Psoas muscle (tissue), 8 donors: ENCODE results near the gene RAB31. TPM values are rescaled to one million over a fixed set of nuclear protein-coding genes. Genes with fewer than 3 reads are reported as not detected.

Experiments
- ATAC-seq, 4 donors: fragments of 200-7000 bp; cut with Tn5 transposase; one replicate each; pipeline ENCODE4 v1.9.1; 2020; ENCODE audit warnings: moderate library complexity in 3 of 4, mild to moderate bottlenecking in 2 of 4
- DNase-seq, 2 donors: peaks; one replicate each; pipeline ENCODE4 v3.0.0-alpha.2; 2020
- H3K27ac ChIP-seq: fragments of 200-600 bp; one replicate; pipeline ENCODE4 v1.8.0; 2022
- H3K27me3 ChIP-seq, 3 donors: fragments of 200-600 bp in 1 of 3; one replicate each; pipeline versions ENCODE4 v1.6.1 to v1.8.0; 2013 to 2022; ENCODE audit warnings: low read length in 2 of 3, mild to moderate bottlenecking in 2 of 3, moderate library complexity in 1 of 3; ENCODE audit not compliant: insufficient read depth in 3 of 3
- H3K36me3 ChIP-seq, 2 donors: fragments of 200-600 bp in 1 of 2; one replicate each; pipeline versions ENCODE4 v1.6.1 to v1.8.0; 2013 to 2022; ENCODE audit warnings: low read depth in 1 of 2, mild to moderate bottlenecking in 1 of 2, moderate library complexity in 1 of 2; ENCODE audit not compliant: insufficient read depth in 1 of 2
- H3K4me1 ChIP-seq: fragments of 200-600 bp; one replicate; pipeline ENCODE4 v1.8.0; 2022
- H3K4me3 ChIP-seq: fragments of 200-600 bp; one replicate; pipeline ENCODE4 v1.8.0; 2022; ENCODE audit warnings: mild to moderate bottlenecking
- H3K9me3 ChIP-seq: fragments of 200-600 bp; one replicate; pipeline ENCODE4 v1.8.0; 2022
- WGBS, 3 donors: extraction: QIAGEN DNeasy Blood & Tissue Kit; methylation state at CpG; one replicate each; pipeline versions ENCODE4 v1.1.6 to v1.1.7; 2013; 5-methylcytosine and 5-hydroxymethylcytosine counted together
- intact Hi-C, 2 donors: fragments of 100-400 bp; cut with DNase I; formaldehyde crosslinking; loops; one replicate each; pipeline versions ENCODE4 v1.11.0 to v1.14.2; 2022
- polyA plus RNA-seq, 3 donors: library from polyadenylated mRNA; stranded (reverse); fragments of 200-250 nt; gene quantifications; one replicate each; pipeline ENCODE4 v1.2.3, GENCODE V29; 2013
- total RNA-seq, 4 donors: library from RNA; stranded (reverse); fragmentation: NEBNext Ultra II Directional in 2 of 4; extraction: Animal tissue kit (Norgen Biotek cat#: 25700) in 2 of 4; gene quantifications; one replicate each; pipeline versions ENCODE4 v1.2.1 to v1.2.4, GENCODE V29; 2021 to 2023
- TF ChIP-seq, protein P1 (sequence below): fragments of 200-600 bp; IDR thresholded peaks from one replicate; pipeline ENCODE4 v1.8.0; 2022; ENCODE audit warnings: antibody characterized with exemption
- donor health status: healthy with polysubstance abuse.
- donor health status: DM: no; HTN: no; CAD: no; lungs with moderate emphysema.
- donor health status: Bipolar disorder and iron deficiency.
- donor health status: healthy.
- donor health status: DM: yes; HTN: yes; CAD: no.
- donor health status: DM: no; HTN: no; CAD: no.
- donor health status: DM: no; HTN: no; CAD: no.
- donor health status: DM: yes; HTN: yes; CAD: no.

Gene RAB31
- total and polyA plus RNA-seq, 7 donors, result 2.2 to 8.9 (median 5.3) TPM

GRCh38 chr18:9757827-9758621 lies 49.9 kb downstream of the RAB31 start:
- DNase-seq, result no peak
- Histone ChIP-seq H3K4me3 (no peak overlapping the region), H3K9me3 (no peaks in the 10 kb centered on the region), H3K4me1 (no peaks in the 10 kb centered on the region), H3K27ac (no peak overlapping the region), H3K27me3 (no peaks in the 10 kb centered on the region), H3K36me3 (no peaks in the 10 kb centered on the region)
- intact Hi-C loops, result no loop called here
- ATAC-seq, result no peak
- 81 to 87% (median 83%) methylated on average over 18 of the region's 18 CpGs for WGBS, 3 donors
- TF ChIP-seq, protein P1, sequence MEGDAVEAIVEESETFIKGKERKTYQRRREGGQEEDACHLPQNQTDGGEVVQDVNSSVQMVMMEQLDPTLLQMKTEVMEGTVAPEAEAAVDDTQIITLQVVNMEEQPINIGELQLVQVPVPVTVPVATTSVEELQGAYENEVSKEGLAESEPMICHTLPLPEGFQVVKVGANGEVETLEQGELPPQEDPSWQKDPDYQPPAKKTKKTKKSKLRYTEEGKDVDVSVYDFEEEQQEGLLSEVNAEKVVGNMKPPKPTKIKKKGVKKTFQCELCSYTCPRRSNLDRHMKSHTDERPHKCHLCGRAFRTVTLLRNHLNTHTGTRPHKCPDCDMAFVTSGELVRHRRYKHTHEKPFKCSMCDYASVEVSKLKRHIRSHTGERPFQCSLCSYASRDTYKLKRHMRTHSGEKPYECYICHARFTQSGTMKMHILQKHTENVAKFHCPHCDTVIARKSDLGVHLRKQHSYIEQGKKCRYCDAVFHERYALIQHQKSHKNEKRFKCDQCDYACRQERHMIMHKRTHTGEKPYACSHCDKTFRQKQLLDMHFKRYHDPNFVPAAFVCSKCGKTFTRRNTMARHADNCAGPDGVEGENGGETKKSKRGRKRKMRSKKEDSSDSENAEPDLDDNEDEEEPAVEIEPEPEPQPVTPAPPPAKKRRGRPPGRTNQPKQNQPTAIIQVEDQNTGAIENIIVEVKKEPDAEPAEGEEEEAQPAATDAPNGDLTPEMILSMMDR, result no peak

DNA sequence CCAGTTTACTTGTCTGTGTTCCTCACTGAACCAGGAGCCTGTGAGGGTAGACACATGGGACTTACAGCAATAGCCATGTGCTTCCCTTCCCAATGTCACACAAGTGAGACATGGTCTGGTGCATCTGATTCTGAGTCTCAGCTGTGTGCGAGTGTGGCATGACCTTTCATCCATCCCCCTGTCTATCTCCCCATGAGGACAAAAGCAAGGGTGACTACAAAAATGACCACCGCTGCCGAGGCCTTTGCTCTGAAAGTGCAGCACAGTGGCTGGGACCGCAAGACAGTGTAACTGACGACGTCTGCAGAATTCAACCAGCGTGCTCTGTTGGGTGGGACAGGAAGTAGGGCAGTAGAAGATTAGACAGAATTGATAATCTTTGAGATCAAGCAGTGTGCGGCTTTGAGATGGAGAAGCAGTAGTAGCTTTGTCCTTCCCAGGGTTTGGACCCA lies 50.5 kb downstream of the RAB31 start:
- Histone ChIP-seq H3K36me3 (no peaks in the 10 kb centered on the region), H3K4me3 (no peak overlapping the region), H3K9me3 (no peaks in the 10 kb centered on the region), H3K27me3 (no peaks in the 10 kb centered on the region), H3K4me1 (no peaks in the 10 kb centered on the region), H3K27ac (no peak overlapping the region)
- no peak for ATAC-seq
- WGBS, 3 donors, result 86 to 89% (median 87%) methylated on average over 8 of the region's 8 CpGs
- DNase-seq, result no peak
- intact Hi-C loops, result no loop called here
- TF ChIP-seq, protein P1, result no peak

- DNase-seq (no peak), ATAC-seq (no peak)
- H3K27ac ChIP-seq, result no peak overlapping the region
- no peaks in the 10 kb centered on the region for H3K36me3 ChIP-seq
- H3K27me3 ChIP-seq, result no peaks in the 10 kb centered on the region
- no peak overlapping the region for H3K4me3 ChIP-seq
- H3K4me1 ChIP-seq, result no peaks in the 10 kb centered on the region
- no peaks in the 10 kb centered on the region for H3K9me3 ChIP-seq
- WGBS, 3 donors, result 69 to 77% (median 71%) methylated on average over 6 of the region's 6 CpGs
- TF ChIP-seq, protein P1, result no peak
- intact Hi-C loops, result loop anchor here in 1 of 2 donors (10.0 kb wide), 1 partner anchor 146 kb away; the partner anchor contains the start of gene PPP4R1
Observed at GRCh38 chr18:9760641-9761040, 52.5 kb downstream of the RAB31 start.

DNA sequence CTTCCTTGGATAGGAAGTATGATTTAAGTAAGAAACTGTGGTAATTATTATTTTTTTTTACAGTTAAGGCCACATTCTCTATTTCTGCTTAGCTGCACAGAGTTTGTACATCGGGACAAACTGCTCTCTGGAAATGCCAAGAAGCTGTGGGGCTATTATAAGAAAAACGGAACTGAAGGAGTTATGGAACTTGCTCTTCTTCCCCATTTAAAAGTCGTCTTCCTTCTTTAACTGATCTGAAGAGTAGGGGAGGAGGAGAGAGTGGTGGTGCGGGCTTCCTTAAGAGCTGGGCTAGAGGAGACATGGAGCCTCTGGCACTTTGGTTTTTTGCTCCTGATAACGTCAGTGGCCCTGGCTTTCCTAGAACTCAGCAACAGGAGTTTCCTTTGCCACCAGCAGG lies 54.4 kb downstream of the RAB31 start:
- H3K27me3 ChIP-seq, result no peaks in the 10 kb centered on the region
- TF ChIP-seq, protein P1, result no peak
- 90 to 95% (median 92%) methylated on average over 5 of the region's 5 CpGs for WGBS, 3 donors
- intact Hi-C loops, result loop anchor here in 1 of 2 donors (10.0 kb wide), 1 partner anchor 148 kb away; the partner anchor contains the start of gene PPP4R1
- H3K4me1 ChIP-seq, result no peaks in the 10 kb centered on the region
- no peak overlapping the region for H3K4me3 ChIP-seq
- no peak for DNase-seq
- H3K36me3 ChIP-seq, result no peaks in the 10 kb centered on the region
- ATAC-seq, result no peak
- H3K9me3 ChIP-seq, result no peaks in the 10 kb centered on the region
- no peak overlapping the region for H3K27ac ChIP-seq
